HG02623 (cell line): ENCODE data around the gene COQ5.
"Not testable (repeated sequence)": the region's sequence is repeated elsewhere in the genome, so short reads cannot be mapped to it uniquely, and the experiment has no call there.

Experiments
- ATAC-seq: cut with Tn5 transposase; IDR thresholded peaks from one replicate; pipeline ENCODE4 v1.9.1; 2021; ENCODE audit warnings: moderate library complexity; ENCODE audit not compliant: unreplicated experiment

The COQ5 gene

DNA sequence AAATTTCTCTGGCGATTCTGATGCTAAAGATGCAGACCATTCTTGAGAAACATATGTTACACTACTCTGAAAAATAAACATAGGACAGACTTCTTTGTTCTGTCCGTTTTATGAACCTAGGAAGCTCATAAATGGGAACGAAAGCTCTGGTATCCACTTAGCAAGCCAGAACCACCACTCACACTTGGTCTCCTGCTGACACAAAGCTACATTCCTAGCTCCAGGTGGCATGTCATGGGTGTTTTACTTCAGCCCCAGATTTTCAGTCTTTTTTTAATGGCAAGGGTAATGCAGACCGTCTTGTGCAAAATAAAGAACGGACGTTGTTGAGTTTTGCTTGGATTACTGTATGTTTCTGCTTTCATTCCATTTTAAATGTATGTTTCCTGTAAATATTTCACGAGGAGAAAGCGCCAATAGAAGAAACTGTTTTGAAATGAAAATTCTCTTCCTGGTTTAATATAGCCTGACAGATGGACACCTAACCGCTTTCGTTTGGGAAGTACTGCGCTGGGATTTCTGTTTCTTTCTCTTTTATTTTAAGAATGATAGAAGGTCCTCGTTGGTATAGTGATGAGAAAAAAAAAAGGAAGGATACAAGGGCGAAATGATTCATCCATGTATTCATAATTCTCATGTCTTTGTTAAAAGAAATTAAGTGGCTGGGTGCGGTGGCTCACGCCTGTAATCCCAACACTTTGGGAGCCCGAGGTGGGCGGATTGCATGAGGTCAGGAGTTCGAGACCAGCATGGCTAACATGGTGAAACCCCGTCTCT is 871 bp upstream of the COQ5 start:
- ATAC-seq = no peak

DNA sequence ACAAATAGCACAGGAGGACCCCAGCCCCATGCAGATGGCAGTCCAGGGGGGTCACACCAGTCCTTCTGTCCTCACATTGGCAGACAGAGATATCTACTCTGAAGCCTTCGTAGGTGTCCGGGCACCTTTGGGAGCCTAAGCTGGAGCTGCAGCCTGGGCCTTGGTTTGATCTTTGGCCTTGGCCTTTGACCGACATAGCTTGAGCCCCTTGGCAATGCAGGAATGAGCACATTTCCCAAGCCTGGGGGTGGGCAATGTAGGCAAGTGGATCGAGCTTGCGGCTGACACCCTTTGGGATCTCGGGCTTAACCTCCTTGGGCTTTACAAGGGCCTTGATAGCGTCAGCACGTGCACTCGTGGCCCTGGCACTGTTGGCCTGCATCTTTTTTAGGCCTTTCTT is 6.4 kb downstream of the COQ5 start:
- no peak for ATAC-seq

DNA sequence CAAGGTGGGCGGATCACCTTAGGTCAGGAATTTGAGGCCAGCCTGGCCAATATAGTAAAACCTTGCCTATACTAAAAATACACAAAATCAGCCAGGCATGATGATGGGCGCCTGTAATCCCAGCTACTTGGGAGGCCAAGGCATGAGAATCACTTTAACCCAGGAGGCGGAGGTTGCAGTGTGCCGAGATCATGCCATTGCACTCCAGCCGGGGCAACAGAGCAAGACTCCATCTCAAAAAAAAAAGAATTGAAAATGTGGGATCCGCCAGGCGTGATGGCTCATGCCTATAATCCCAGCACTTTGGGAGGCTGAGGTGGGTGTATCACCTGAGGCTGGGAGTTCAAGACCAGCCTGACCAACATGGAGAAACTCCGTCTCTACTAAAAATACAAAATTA is 9.6 kb downstream of the COQ5 start:
- ATAC-seq = not testable (repeated sequence)

DNA sequence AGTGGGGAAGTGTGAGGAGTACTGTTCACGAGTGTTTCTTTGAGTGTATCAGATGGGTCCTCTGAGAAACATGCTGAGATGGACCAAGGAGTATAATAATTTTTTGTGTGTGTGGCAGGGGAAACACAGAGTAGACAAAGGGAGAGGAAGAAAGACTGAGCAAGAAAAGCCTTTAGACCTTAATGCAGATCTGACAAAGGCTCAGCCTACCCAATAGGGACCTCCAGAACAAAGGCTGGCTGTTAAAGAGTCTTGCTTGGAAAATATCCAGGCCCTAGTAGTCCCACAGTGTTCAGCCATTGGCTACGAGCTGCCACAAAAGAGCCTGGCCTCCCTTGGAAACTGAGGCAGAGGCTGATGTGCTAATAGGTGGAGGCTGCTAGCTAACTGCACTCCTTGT is 13.5 kb downstream of the COQ5 start:
- no peak for ATAC-seq

DNA sequence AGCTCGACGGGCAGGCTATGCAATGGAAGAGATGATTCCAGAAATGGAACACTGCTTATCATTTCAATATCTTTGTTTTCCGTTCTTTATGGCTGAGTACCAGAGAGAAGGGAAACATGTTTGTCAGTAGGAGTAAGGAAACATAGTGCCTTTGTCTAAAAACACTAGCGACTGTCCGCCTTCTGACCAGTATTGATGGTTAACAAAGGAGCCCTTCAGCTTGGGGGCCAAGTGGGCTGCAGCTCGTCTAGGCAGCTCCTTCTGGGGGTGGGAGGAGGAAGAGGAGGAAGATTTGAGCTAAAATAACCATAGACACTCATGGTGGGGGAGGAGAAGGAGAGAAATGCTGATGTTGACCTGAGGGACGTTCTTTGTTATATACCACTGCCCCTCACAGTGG is 15.0 kb downstream of the COQ5 start:
- no peak for ATAC-seq

DNA sequence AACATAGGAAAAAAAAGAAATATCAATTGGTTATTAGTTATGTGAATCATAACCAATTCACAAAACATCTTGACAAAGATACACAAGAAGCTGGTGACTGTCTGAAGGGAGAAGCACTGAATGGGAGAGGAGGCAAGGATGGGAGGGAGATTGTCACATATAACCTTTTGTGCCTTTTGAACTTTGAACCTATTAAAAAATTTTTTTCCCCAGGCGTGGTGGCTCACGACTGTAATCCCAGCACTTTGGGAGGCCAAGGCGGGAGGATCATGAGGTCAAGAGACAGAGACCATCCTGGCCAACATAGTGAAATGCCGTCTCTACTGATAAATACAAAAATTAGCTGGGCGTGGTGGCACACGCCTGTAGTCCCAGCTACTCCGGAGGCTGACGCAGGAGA is 20.4 kb downstream of the COQ5 start:
- ATAC-seq = no peak

DNA sequence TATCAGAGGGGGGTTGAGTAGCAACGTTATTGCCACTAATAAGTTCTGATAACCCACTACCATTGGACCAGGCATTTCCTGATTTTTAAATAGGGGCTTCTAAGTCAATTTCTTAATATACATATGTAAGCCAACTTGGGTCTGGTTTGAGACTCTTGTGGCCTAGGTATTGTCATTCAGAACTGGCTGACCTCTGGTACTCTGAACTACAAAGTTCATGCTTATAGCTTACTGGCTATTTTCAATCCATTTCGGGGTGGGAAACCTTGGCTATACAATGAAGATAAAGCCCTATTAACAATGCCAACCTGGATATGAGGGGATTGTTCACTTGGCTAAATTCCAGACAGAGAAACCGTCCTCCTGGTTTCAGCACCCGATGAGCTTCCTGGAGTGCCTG is 24.4 kb downstream of the COQ5 start:
- ATAC-seq = no peak

DNA sequence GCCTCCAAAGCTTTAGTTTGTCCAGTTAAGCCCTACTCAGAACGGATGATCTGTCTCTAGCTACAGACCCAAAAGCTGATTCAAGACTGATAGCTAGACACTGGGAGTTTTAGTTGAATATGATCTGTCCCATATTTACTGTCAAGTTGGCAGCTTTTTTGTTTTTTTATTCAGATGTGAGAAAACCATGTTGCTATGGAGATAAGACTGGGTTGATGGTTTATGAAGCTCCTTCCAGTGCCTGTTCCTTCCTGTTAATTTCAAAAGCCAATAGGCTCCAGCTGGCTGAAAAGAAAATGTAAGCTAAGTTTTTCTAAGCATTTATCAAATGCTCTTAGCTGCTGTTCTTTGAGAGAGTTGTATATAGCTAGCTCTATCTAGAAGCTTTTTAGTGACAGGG is 28.4 kb downstream of the COQ5 start:
- no peak for ATAC-seq

DNA sequence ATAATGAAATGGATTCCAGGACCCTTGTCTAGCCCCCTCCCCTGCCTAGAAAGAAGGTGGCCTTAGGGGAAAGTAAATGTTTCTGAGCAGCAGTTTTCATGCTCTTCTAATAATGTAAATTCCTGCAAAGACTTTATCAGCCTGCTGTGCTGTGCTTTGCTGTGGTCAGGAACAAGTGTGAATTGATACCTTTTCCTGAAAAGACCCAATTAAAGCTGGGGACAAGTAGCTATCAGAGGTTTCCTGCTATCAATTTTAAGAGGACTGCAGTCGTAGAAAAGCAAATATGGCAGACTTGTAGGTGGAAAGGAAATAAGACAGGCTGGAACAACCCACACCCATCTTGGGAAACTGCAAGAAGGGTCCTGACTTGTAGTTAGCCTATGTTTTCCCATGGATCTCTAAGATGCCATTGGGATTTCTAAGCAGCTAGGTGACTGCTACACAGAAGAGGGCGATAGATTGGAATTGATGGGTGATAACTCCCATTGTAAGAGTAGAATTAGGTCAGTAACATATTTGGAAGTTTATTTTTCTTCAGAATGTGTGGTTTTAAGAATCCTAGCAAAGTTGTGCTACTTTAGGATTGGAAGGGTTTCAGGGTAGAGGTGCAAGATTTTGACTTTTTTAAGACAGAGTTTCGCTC is 30.0 kb downstream of the COQ5 start:
- ATAC-seq = no peak

DNA sequence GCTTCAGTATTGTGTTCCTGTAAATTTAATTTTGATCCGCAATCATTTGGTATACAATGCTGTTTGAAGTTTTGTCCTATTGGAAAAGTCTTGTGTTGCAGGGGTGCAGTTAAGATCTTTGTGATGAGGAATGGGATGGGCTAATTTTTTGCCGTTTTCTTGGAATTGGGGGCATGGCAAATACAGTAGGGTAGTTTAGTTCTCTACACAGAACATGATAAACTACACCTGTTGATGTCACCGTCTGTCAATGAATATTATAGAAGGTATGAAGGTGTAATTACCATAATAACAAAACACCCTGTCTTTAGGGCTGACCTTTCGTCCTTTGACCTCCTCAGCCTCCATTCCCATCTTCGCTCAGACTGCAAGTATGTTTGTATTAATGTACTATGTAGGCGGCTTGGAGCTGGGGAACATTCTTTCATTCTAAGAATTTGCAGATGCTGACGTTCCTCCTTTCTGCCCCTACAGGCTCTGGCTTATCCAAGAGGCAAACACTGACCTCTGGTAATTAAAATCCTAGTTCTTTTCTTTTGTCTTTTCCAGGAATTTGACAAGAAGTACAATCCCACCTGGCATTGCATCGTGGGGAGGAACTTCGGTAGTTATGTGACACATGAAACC is 31.3 kb downstream of the COQ5 start:
- ATAC-seq = no peak

DNA sequence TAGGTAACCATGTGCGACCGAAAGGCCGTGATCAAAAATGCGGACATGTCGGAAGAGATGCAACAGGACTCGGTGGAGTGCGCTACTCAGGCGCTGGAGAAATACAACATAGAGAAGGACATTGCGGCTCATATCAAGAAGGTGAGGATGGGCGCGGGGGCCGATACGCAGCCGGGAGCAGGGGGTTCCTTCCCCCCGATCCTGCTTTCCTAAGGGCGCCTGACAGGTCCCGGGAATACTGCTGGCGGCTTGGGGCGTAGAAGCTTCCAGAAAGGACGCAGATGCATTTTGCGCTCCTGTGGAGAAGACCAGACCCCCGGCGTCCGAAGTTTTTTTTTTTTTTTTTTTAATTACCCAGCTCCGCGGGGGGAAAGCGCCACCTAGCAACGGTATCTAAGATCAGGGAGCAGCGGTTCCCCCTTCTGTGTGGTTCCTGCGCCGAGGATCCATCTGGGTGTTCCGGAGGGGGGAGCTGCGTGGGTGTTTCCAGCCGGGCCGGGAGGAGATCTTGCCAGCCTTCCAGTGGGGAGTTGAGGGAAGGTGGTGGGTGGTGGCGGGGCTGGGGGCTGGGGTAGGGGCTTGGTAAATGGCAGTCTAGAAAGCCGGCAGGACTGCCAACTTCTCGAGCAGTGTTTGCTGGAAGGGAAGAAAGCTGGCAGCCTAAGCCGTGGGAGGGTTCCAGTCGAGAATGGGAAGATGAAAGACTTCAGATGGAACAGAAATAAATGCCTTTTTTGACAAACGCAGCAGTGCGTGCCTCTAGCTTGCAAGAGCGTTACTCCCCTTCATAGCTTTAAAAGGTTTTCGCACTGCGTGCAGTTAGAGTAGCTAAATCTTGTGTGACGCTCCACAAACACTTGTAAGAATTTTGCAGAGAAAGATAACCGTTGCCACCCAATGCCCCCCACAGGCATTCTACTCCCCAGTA is 32.3 kb downstream of the COQ5 start:
- peak; percentile 2 for ATAC-seq

DNA sequence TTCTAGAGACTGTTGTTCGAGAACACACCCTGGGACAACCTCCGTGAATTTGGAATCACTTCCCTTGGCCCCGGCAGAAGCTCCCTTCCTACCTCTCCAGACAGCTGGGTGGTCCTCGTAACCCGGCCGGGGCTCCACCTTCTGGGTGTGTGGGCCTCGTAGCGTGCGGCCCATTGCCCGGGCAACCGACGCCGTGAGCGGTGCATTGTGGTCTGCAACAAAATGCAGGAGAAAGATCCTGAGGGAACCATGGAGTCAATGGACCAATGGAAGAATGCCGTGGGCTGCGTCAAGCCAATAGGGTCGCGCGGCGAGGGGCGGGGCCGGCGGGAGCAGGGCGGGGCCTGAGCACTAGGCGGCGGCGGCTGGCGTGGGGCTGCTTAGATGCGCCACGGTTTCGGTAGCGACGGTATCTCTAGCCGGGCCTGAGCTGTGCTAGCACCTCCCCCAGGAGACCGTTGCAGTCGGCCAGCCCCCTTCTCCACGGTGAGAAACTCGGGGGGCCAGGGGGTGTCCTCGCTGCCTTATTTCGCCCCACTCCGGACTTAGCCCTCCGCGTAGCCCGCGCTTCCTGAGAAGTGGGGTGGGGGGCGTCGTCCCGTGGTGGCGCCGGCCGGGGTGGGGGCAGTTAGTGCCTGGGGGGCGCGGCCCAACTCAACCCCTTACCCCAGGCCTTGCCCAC is 33.1 kb downstream of the COQ5 start, which contains the start of gene DYNLL1:
Gene DYNLL1, plus strand, starts transcription at position 383 of the 682 bp plus-strand sequence. CDS start 309 bp downstream, outside the sequence.
- ATAC-seq = peak; percentile 92

DNA sequence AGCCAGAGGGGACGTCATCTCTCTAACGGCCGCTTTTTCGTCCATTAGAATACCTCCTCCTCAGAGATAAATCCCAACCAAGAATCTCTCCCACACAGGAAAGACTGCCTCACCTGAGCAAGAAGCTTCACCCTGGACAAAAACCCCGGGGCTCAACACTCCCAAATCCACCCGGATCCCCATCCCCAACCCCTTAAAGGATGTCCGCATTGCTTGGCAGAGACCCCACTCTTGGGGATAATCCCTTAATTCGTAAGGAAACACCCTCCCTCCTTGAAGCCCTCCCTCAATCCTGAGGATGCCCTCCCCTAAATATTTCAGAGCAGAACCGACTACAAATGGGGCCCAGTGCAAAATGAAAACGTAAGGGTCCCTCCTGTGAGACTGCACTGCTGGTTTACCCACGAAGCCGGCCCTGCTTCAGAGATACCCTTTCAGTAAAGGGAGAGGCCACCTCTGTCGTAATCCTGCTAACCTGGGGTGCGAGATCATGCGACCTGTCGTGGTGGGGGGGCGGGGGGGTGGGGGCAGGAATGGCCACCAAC is 33.7 kb downstream of the COQ5 start:
- no peak for ATAC-seq

DNA sequence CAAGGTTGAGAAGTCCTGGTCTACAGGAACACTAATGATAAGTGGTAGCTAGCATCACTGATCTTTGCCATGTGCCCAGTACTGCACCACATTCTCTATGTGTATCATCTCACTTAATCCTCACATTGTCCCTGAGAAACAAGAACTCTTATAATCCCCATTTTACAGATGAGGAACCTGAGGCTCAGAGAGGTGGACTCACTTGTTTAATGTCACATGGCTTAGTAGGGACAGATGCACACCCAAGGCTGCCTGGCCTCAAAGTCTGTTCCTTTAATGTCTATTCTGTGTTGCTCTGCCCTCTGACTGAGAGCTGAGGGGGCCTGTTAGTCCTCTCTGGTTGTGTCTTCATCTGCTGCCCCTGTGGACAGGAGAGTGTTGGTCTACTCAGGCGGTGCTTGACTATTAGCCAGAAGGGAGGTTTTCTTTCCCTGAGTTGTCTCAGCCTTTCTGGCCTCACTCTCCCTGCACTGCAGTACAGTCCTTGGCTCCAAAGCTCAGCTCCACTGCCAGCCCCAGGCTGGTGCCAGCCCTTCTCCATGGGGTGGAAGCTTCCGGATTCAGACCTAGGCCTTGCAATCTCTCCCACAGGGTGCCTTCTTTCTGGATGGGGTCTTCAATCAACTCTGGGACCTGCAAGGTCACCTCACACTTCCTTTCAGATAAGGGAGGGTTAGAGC is 38.0 kb downstream of the COQ5 start:
- no peak for ATAC-seq

DNA sequence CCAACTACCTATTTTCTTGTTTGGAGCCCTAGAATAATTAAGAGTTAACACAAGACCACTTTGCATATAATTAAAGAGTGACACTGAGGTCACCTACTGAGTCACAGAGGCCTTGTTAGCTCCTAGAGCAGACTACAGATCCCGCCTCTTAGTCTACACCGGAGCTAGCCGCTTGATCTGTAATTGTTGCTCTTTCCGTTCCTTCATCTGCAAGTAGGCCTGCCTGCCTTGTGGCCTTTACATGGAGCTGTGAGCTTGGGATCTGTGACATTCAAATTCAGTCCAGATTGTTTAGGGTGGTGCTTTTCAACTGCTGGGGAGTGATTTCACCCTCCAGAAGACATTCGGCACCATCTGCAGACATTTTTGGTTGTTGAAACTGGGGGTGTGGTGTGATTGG is 38.6 kb downstream of the COQ5 start:
- no peak for ATAC-seq

DNA sequence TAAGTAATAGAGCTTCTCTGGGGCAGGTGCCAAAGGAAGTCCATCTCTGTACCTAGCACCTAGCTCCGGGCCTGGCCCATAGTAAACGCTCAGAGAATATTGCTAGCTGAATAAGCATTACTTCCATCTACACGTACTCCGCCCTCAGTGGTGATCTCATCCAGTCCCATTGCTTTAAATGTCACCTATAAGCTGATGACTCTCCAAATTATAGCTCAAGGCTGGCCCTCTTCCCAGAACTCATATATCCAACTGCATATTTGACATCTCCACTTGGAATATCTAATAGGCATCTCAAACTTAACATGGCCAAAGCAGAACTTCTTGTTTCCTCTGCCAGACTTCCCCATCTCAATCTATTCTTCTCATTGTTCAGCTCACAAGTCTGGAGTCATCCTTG is 39.9 kb downstream of the COQ5 start:
- no peak for ATAC-seq

DNA sequence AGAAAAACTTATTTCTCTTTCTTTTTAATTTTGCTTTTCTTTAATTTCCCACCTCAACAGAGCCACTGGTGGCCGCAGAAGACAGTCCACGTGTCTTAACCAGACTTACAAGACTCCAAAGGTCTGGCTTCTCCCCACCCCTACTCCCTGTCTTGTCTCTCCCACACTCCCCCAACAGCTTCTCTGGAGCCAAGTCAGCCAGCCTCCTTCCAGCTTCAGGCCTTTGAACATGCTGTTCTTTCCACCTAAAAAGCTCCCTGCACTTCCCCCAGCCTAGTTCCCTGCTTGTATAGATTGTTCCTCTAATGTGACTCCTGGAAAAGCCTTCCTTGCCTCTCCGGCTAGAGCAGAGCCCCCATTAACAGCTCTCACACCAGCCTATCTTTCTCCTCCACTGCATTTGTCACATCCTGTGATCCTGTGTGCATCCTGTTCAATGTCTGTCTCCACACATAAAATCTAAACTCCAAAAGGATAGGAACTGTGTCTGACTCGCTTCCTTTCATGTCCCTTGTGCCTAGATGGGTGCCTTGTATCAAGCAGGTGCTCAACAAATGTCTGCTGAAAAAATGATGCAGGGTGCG is 40.8 kb downstream of the COQ5 start:
- ATAC-seq = no peak

DNA sequence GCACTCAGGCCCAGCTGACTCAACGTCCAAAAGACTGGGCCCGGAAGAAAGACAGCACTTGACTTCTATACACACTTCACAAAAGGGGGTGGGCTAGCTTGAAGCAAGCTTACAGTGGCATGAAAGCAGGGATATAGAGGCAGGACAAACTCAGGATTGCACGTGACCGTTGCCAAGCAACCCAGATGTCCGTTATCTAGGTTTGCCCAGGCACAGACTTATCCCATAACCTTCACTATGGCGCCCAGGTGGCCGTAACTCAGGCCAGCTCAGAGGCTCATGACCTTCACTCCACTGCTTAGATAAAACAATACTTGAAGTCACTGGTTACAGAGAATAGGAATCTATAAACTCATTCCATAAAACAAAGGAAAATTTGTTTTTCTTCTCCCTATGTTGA is 41.4 kb downstream of the COQ5 start:
- not testable (repeated sequence) for ATAC-seq
